ENCODE measurements around the gene AFG1L.
"Not testable (repeated sequence)": the region's sequence is repeated elsewhere in the genome, so short reads cannot be mapped to it uniquely, and the experiment has no call there.

The AFG1L gene

GRCh38 chr6:108355120-108355519 lies 60.3 kb downstream of the AFG1L start:
- DNase-seq, result no peak

- no peak for DNase-seq
These were observed 61.0 kb downstream of the AFG1L start for GRCh38 chr6:108355890-108356289.

- no peak for DNase-seq
These were observed 65.3 kb downstream of the AFG1L start for GRCh38 chr6:108359901-108360882.

- no peak for DNase-seq
These were observed 66.1 kb downstream of the AFG1L start for GRCh38 chr6:108360919-108361311.

- no peak for DNase-seq
These were observed 66.6 kb downstream of the AFG1L start for GRCh38 chr6:108361312-108361932.

DNA sequence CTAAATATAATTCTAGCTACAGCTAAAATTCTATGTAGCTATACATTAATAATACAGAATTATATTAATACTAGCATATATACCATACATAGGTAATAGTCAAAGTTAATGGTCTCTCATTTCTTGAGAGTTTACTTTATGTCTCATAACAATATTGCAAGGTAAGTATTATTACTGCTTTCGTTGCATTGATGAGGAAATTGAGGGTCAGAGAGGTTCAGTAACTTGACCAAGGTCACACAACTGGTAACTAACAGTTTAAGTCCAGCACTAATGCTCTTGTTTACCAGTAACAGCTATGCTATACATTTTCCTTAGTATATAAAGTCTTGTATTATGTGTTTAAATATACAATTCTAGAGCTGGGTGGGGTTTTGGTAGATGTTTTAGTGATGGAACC lies 67.6 kb downstream of the AFG1L start:
- DNase-seq, result no peak

DNA sequence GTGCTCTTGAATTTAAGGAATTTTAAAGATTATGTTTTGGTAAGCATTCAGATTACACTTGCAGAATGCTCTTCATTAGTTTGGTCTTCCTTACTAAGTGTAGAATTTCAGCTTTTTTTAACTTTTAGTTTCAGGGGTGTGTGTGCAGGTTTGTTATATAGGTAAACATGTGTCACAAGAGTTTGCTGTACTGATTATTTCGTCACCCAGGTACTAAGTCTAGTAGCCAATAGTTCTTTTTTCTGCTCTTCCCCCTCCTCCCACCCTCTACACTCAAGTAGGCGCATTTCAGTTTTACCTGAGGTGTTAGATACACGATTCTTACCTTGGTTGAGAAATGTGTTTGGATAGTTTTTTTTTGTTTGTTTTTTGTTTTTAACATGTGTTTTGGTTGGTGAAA lies 68.3 kb downstream of the AFG1L start:
- DNase-seq, result no peak

- DNase-seq, result no peak
These were observed 69.0 kb downstream of the AFG1L start for GRCh38 chr6:108363889-108364313.

DNA sequence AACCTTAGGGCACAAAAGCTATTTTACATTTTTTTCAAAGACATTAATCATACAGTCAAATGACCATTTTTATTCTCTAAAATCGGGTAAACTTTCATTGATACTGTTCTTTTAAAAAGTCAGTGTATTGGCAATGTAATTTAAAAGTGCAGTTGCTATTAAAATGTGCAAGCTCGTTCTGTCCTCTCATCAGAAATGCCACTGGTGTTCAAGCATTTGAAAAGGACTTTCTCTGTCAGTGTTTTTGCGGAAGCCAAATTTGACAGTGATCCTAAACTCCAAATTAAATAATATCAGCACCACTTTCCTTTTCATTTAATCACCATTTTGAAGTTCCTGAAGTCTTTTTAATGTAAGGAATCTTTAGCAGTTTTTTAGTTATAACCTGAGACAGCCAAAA lies 69.6 kb downstream of the AFG1L start:
- no peak for DNase-seq

GRCh38 chr6:108365478-108365877 lies 70.6 kb downstream of the AFG1L start:
- no peak for DNase-seq

DNA sequence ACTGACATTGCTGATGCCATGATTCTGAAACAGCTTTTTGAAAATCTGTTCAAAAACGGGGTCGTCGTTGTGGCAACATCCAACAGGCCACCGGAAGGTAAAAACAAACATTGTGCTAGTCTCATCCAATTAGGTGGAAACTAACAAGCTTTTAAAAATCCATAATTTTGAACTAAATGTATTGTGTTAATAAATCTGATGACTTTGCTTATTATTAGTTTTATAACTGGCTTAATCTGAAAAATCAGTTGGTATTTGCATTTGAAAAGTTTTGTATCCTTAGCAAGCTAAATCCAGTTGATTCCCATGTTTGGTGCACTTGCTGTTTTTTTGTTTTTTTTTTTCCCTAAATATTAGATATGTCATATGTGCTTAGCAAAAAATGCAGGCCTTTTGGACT lies 71.4 kb downstream of the AFG1L start:
- DNase-seq, result no peak

- no peak for DNase-seq
These were observed 73.7 kb downstream of the AFG1L start for GRCh38 chr6:108368431-108369030.

- DNase-seq, result no peak
These were observed 86.0 kb downstream of the AFG1L start for GRCh38 chr6:108380876-108381275.

- no peak for DNase-seq
These were observed 89.1 kb downstream of the AFG1L start for GRCh38 chr6:108383981-108384380.

- not testable (repeated sequence) for DNase-seq
These were observed 94.3 kb downstream of the AFG1L start for GRCh38 chr6:108389190-108389589.

DNA sequence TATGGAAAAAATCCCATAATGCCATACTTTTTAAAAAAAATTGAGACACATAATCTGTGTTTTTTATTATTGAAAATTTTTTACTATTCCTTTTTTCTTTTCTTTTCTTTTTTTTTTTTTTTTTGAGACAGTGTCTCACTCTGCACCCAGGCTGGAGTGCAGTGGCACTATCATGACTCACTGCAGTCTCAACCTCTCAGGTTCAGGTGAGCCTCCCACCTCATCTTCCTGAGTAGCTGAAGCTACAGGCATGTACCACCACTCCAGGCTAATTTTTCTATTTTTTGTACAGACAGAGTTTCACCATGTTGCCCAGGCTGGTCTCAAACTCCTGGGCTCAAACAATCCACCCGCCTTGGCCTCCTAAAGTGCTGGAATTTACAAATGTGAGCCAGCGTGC lies 100.4 kb downstream of the AFG1L start:
- no peak for DNase-seq

DNA sequence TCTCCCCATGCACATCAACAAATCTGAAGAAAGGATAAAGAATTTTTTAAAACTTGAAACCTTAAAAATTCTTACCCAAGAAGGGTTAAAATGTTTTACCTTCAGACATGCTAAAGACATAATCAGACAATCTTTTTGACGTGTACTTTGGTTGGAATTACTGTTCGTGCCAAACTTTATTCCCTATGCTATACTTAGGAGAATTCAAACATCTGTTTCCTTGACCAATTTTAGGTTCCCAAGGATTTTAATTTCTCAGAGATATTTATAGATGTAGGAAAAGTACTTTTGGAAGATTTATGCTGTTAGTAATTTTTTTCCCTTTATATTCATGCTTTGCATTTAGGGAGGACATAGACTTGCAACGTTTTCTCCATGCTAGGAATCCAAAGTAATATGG lies 108.4 kb downstream of the AFG1L start:
- DNase-seq, result no peak

DNA sequence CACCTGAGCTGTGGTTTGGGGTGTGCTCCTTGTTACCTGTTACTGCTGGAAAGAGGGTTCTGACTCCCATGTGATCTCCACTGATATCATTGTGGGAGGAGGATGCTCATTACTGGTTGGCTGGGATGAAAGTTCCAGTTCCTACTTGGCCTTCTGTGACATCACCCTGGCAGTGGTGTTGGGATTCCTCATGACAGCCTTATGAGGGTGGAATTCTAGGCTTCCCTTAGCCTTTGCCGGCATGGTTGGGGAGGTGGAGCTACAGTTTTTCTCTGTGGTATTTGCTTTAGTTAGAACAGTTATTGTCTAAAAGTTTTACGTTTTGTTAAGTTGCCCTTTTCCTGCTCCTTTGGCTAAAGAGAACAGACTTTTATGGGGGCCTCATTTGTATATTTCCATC lies 112.1 kb downstream of the AFG1L start:
- DNase-seq, result no peak

- no peak for DNase-seq
These were observed 113.3 kb downstream of the AFG1L start for GRCh38 chr6:108407904-108408827.

DNA sequence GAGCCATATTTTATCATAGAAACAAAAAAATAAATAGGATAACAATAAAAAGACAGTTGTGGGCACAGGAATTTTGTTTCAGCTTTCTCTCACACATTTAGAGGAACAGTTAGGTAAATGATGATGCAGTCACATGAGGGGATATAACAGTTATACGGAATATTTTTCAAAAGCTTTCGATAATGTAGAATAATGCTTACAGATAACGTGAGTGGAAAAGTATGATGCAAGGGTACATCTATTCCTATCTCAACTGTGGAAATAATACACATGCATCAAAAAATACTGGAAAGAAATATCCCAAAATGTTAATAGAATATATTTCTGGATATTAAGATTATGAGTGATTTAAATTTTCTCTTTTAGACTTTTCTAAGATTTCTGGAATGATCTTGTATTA lies 114.0 kb downstream of the AFG1L start:
- no peak for DNase-seq

DNA sequence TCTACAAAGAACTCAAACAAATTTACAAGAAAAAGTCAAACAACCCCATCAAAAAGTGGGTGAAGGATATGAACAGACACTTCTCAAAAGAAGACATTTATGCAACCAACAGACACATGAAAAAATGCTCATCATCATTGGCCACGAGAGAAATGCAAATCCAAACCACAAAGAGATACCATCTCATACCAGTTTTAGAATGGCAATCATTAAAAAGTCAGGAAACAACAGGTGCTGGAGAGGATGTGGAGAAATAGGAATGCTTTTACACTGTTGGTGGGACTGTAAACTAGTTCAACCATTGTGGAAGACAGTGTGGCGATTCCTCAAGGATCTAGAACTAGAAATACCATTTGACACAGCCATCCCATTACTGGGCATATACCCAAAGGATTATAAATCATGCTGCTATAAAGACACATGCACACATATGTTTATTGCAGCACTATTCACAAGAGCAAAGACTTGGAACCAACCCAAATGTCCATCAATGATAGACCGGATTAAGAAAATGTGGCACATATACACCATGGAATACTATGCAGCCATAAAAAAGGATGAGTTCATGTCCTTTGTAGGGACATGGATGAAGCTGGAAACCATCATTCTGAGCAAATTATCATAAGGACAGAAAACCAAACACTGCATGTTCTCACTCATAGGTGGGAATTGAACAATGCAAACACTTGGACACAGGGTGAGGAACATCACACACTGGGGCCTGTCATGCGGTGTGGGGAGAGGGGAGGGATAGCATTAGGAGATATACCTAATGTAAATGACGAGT lies 121.4 kb downstream of the AFG1L start:
- not testable (repeated sequence) for DNase-seq

DNA sequence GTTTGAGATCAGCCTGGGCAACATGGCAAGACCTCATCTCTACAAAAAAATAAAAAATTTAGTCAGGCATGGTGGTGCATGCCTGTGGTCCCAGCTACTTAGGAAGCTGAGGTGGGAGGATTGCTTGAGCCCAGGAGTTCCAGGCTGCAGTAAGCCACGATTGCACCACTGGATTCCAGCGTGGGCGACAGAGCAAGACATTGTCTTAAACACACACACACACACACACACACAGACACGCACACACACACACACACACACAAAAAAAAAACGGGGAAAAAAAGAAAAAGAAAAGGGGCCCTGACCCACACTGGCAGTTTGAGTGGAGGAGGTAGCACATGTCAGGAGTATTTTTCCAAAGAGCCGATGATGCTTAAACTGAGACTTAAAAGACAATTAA lies 122.2 kb downstream of the AFG1L start:
- DNase-seq, result no peak
